A673 (cell line): ENCODE measurements around the gene DENND6B. TPM values are rescaled to one million over a fixed set of nuclear protein-coding genes. Genes with fewer than 3 reads are reported as not detected.

Experiments used
- BruUV-seq: library from RNA; stranded (reverse); fragments of 400-500 nt; replicated peaks from 2 replicates; lab custom pipeline; 2021; lab: Mats Ljungman, UMichigan
- CTCF ChIA-PET: fragments of 300-600 bp; sonication (Branson Sonifier 250); formaldehyde crosslinking; loops from one replicate; lab custom pipeline; 2022; ENCODE audit warnings: antibody characterized with exemption; lab: Charles Lee
- POLR2A ChIA-PET: fragments of 300-600 bp; sonication (Branson Sonifier 250); formaldehyde crosslinking; loops from one replicate; lab custom pipeline; 2022; ENCODE audit warnings: antibody characterized with exemption; ENCODE audit not compliant: low non-redundant PET; lab: Charles Lee
- DNase-seq: peaks from one replicate; pipeline ENCODE4 v3.0.0-alpha.2; 2015; ENCODE audit warnings: low spot score
- H3K27ac ChIP-seq: fragments of 200-600 bp; sonication (generic); 2 replicates; pipeline ENCODE4 v1.5.1; 2016; ENCODE audit warnings: mixed run types, low read depth, mild to moderate bottlenecking, mixed read lengths, antibody characterized with exemption, low read length; ENCODE audit not compliant: poor library complexity, severe bottlenecking
- H3K27me3 ChIP-seq: fragments of 200-600 bp; sonication (generic); replicated peaks from 2 replicates; pipeline ENCODE4 v1.6.1; 2017; ENCODE audit warnings: mixed run types, low read depth, mild to moderate bottlenecking, mixed read lengths, antibody characterized with exemption, low read length; ENCODE audit not compliant: insufficient read depth, poor library complexity
- H3K36me3 ChIP-seq: fragments of 200-600 bp; sonication (generic); 2 replicates; pipeline ENCODE4 v1.6.1; 2016; ENCODE audit warnings: mixed run types, mild to moderate bottlenecking, mixed read lengths, antibody characterized with exemption, low read length; ENCODE audit not compliant: insufficient read depth, poor library complexity, severe bottlenecking
- H3K4me1 ChIP-seq: fragments of 200-600 bp; sonication (generic); 2 replicates; pipeline ENCODE4 v1.6.1; 2017; ENCODE audit warnings: mixed run types, mild to moderate bottlenecking, mixed read lengths, antibody characterized with exemption, low read length; ENCODE audit not compliant: insufficient read depth, poor library complexity, severe bottlenecking
- H3K4me3 ChIP-seq: fragments of 200-600 bp; sonication (generic); 2 replicates; pipeline ENCODE4 v1.5.1; 2016; ENCODE audit warnings: low read depth, mixed run types, mild to moderate bottlenecking, mixed read lengths, low read length; ENCODE audit not compliant: poor library complexity, severe bottlenecking
- H3K9me3 ChIP-seq: fragments of 200-600 bp; sonication (generic); 2 replicates; pipeline ENCODE4 v1.6.1; 2016; ENCODE audit warnings: mixed run types, low read depth, mild to moderate bottlenecking, mixed read lengths, antibody characterized with exemption, low read length; ENCODE audit not compliant: poor library complexity, severe bottlenecking
- EZH2 ChIP-seq: fragments of 200-600 bp; sonication (generic); IDR thresholded peaks from 2 replicates; pipeline ENCODE4 v1.6.1; 2017; ENCODE audit warnings: borderline replicate concordance, low read depth, mild to moderate bottlenecking, mixed read lengths, antibody characterized with exemption, low read length; ENCODE audit not compliant: poor library complexity, severe bottlenecking
- intact Hi-C: fragments of 100-400 bp; cut with micrococcal nuclease; formaldehyde crosslinking; loops from one replicate; pipeline ENCODE4 v1.10.0; 2022; ENCODE audit not compliant: unreplicated experiment
- total RNA-seq: library from RNA; stranded (reverse); gene quantifications from 2 replicates; pipeline ENCODE4 v1.2.3, GENCODE V29; 2021
- TF ChIP-seq, protein P1 (sequence below): fragments of 300-800, 200-600 bp; sonication (generic); conservative IDR thresholded peaks from 2 replicates; pipeline ENCODE4 v1.5.1; 2017; ENCODE audit warnings: low read depth, mild to moderate bottlenecking, antibody characterized with exemption, low read length, moderate library complexity, mixed read lengths

DENND6B gene
- total RNA-seq, 1 experiment from 2014 or later = 5.3 TPM

- Histone ChIP-seq H3K27ac (no peak overlapping the region), H3K36me3 (peaks cover 14% of the 10 kb centered on the region), H3K4me3 (no peak overlapping the region), H3K27me3 (no peaks in the 10 kb centered on the region), H3K9me3 (no peaks in the 10 kb centered on the region), H3K4me1 (no peaks in the 10 kb centered on the region)
- ChIA-PET CTCF (no interaction called here), POLR2A (no interaction called here)
- BruUV-seq = no TSS peak
- no peak for TF ChIP-seq EZH2
- TF ChIP-seq, protein P1, sequence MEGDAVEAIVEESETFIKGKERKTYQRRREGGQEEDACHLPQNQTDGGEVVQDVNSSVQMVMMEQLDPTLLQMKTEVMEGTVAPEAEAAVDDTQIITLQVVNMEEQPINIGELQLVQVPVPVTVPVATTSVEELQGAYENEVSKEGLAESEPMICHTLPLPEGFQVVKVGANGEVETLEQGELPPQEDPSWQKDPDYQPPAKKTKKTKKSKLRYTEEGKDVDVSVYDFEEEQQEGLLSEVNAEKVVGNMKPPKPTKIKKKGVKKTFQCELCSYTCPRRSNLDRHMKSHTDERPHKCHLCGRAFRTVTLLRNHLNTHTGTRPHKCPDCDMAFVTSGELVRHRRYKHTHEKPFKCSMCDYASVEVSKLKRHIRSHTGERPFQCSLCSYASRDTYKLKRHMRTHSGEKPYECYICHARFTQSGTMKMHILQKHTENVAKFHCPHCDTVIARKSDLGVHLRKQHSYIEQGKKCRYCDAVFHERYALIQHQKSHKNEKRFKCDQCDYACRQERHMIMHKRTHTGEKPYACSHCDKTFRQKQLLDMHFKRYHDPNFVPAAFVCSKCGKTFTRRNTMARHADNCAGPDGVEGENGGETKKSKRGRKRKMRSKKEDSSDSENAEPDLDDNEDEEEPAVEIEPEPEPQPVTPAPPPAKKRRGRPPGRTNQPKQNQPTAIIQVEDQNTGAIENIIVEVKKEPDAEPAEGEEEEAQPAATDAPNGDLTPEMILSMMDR = no peak
- intact Hi-C loops = no loop called here
- no peak for DNase-seq
Observed at GRCh38 chr22:50363166-50363802, 36.5 kb upstream of the DENND6B start.

DNA sequence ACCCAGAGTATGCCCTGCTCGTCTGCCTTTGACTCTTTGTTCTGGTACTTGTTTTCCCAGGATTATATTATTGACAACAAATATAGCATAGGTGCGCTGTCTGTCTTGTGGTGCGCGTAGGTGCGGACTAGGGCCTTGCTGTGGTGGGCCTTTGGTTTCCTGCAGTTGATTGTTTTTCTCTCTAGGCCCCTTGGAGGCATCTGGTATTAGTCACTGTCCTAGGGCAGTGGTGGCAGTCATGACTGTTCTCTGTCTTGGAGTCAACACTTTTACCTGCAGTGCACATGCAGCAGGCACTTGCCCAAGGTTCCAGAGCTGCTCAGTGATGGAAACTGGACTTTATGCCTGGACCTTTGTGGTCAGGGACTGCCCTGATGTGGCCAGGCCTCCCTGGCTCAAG, 34.9 kb upstream of the DENND6B start:
- TF ChIP-seq, protein P1 = no peak
- no peak for TF ChIP-seq EZH2
- BruUV-seq = no TSS peak
- intact Hi-C loops = no loop called here

DNA sequence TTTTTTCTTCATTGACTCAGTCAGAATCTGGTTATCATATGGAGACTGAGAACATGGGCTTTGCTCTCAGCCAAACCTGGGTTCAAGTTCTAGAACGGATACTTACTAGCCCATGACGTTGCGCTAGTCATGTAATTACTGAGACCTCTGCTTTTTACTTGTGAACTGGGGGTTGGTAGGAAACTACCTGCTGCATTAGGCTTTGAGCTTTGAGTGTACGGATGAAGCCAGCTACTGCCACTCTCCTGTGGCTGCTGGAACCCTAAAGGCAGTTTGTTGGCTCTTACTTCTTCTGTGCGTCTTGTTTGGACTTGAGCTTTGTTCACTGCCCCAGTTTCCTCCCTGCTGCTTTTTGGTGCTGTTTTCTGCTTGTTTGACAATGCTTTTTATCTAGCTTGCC, 34.4 kb upstream of the DENND6B start:
- Histone ChIP-seq H3K4me1 (no peaks in the 10 kb centered on the region), H3K9me3 (no peaks in the 10 kb centered on the region), H3K27me3 (no peaks in the 10 kb centered on the region), H3K27ac (no peak overlapping the region), H3K4me3 (no peak overlapping the region), H3K36me3 (peaks cover 10% of the 10 kb centered on the region)
- CTCF ChIA-PET = no interaction called here
- TF ChIP-seq, protein P1 = no peak
- no peak for TF ChIP-seq EZH2
- no peak for DNase-seq
- POLR2A ChIA-PET = no interaction called here
- intact Hi-C loops = no loop called here
- no TSS peak for BruUV-seq

More for the DNA sequence above, 34.9 kb upstream of the DENND6B start:
- no peak for DNase-seq
- POLR2A ChIA-PET = no interaction called here
- Histone ChIP-seq H3K27ac (no peak overlapping the region), H3K36me3 (peaks cover 10% of the 10 kb centered on the region), H3K4me1 (no peaks in the 10 kb centered on the region), H3K9me3 (no peaks in the 10 kb centered on the region), H3K4me3 (no peak overlapping the region), H3K27me3 (no peaks in the 10 kb centered on the region)
- CTCF ChIA-PET = no interaction called here
